GM12878 (cell line): ENCODE data around the gene C1QTNF12. TPM values are rescaled to one million over a fixed set of nuclear protein-coding genes. Genes with fewer than 3 reads are reported as not detected.
A peak's percentile ranks its signal among the peaks of the same experiment; 100 is the strongest.

Source experiments
- ATAC-seq: fragments of 200-7000 bp; cut with Tn5 transposase; 3 replicates; pipeline ENCODE4 v1.9.1; 2020; ENCODE audit warnings: mild to moderate bottlenecking, moderate library complexity
- BruUV-seq: library from RNA; stranded (reverse); fragments of 400-500 nt; replicated peaks from 2 replicates; lab custom pipeline; 2021; lab: Mats Ljungman, UMichigan
- CTCF ChIA-PET: fragments of 300-600 bp; sonication (Branson Sonifier 250); formaldehyde crosslinking; extraction: SDS; loops from one replicate; lab custom pipeline; 2021; ENCODE audit warnings: inconsistent platforms; lab: Yijun Ruan, JAX
- POLR2A ChIA-PET: fragments of 350-600 bp; formaldehyde crosslinking; extraction: SDS; loops from one replicate; lab custom pipeline; 2021; ENCODE audit warnings: inconsistent platforms; lab: Charles Lee
- RAD21 ChIA-PET: fragments of 300-600 bp; sonication (Branson Sonifier 250); formaldehyde crosslinking; loops from one replicate; lab custom pipeline; 2023; ENCODE audit warnings: antibody characterized with exemption; ENCODE audit not compliant: unreplicated experiment; lab: Charles Lee
- SMC1A ChIA-PET: fragments of 300-600 bp; sonication (Branson Sonifier 250); formaldehyde crosslinking; loops from one replicate; lab custom pipeline; 2023; ENCODE audit not compliant: unreplicated experiment, uncharacterized antibody; lab: Charles Lee
- DNase-seq: peaks from one replicate; pipeline ENCODE4 v3.0.0-alpha.2; 2011; ENCODE audit warnings: low read depth, low spot score
- FAIRE-seq: peaks from 3 replicates; lab custom pipeline; 2011; peaks lifted over from hg19 to GRCh38; lab: Jason Lieb, UNC
- H2AFZ ChIP-seq: 2 replicates; pipeline ENCODE4 v1.6.0; 2011; ENCODE audit warnings: low read depth, low read length, control low read depth; ENCODE audit not compliant: control insufficient read depth
- H3K27ac ChIP-seq: 2 replicates; pipeline ENCODE4 v1.5.1; 2011; ENCODE audit warnings: control low read depth; ENCODE audit not compliant: control insufficient read depth, insufficient read depth
- H3K27me3 ChIP-seq, 2 experiments: replicated peaks in 1 of 2; 2 replicates each; pipeline versions ENCODE4 v1.6.0 to v1.6.1; 2011; ENCODE audit warnings: low read length in 1 of 2; ENCODE audit not compliant: control insufficient read depth in 2 of 2, insufficient read depth in 2 of 2
- H3K36me3 ChIP-seq, 2 experiments: 2 replicates each; pipeline ENCODE4 v1.5.1; 2011; ENCODE audit warnings: low read length in 1 of 2; ENCODE audit not compliant: control insufficient read depth in 2 of 2, insufficient read depth in 2 of 2
- H3K4me1 ChIP-seq: 2 replicates; pipeline ENCODE4 v1.6.1; 2011; ENCODE audit warnings: mild to moderate bottlenecking, low read length, moderate library complexity, mixed read lengths; ENCODE audit not compliant: control insufficient read depth, insufficient read depth
- H3K4me2 ChIP-seq: 2 replicates; pipeline ENCODE4 v1.6.0; 2011; ENCODE audit warnings: control low read depth; ENCODE audit not compliant: control insufficient read depth, insufficient read depth
- H3K4me3 ChIP-seq: fragments of 200-600 bp; sonication (generic); 2 replicates; pipeline ENCODE4 v1.5.1; 2016
- H3K79me2 ChIP-seq: 2 replicates; pipeline ENCODE4 v1.6.0; 2011; ENCODE audit warnings: low read length; ENCODE audit not compliant: control insufficient read depth, insufficient read depth
- H3K9ac ChIP-seq: 2 replicates; pipeline ENCODE4 v1.8.0; 2011; ENCODE audit warnings: low read length, control low read depth, mixed read lengths; ENCODE audit not compliant: control insufficient read depth, insufficient read depth
- H3K9me3 ChIP-seq: replicated peaks from 3 replicates; pipeline ENCODE4 v1.5.1; 2011; ENCODE audit warnings: mild to moderate bottlenecking, low read length; ENCODE audit not compliant: control insufficient read depth, insufficient read depth
- H4K20me1 ChIP-seq: 2 replicates; pipeline ENCODE4 v1.6.0; 2011; ENCODE audit not compliant: control insufficient read depth, insufficient read depth
- BHLHE40 ChIP-seq, 2 experiments: fragments of 450-650 bp in 1 of 2; IDR thresholded peaks; 2 replicates each; pipeline ENCODE4 v1.6.1; 2011 to 2017; ENCODE audit warnings: low read depth in 2 of 2, borderline replicate concordance in 1 of 2, improper control_type of control experiment in 1 of 2, low read length in 1 of 2, mild to moderate bottlenecking in 1 of 2
- CREM ChIP-seq: IDR thresholded peaks from 2 replicates; pipeline ENCODE4 v1.6.1; 2014; ENCODE audit warnings: antibody characterized with exemption, low read depth
- DPF2 ChIP-seq: fragments of 450-650 bp; IDR thresholded peaks from 2 replicates; pipeline ENCODE4 v1.6.1; 2017; ENCODE audit warnings: mild to moderate bottlenecking
- IKZF2 ChIP-seq, 2 experiments: fragments of 450-650 bp; IDR thresholded peaks; 2 replicates each; pipeline ENCODE4 v1.6.1; 2017; ENCODE audit warnings: mild to moderate bottlenecking in 2 of 2, moderate library complexity in 2 of 2
- NFXL1 ChIP-seq: fragments of 450-650 bp; IDR thresholded peaks from 2 replicates; pipeline ENCODE4 v1.6.1; 2017; ENCODE audit warnings: antibody characterized with exemption, mild to moderate bottlenecking, borderline replicate concordance
- SIX5 ChIP-seq: IDR thresholded peaks from 2 replicates; pipeline ENCODE4 v1.6.1; 2011; ENCODE audit warnings: mild to moderate bottlenecking, low read depth, low read length, moderate library complexity; ENCODE audit not compliant: severe bottlenecking
- SMARCA5 ChIP-seq: fragments of 450-650 bp; IDR thresholded peaks from 2 replicates; pipeline ENCODE4 v1.6.1; 2017; ENCODE audit warnings: mild to moderate bottlenecking
- SMC3 ChIP-seq: IDR thresholded peaks from 2 replicates; pipeline ENCODE4 v1.6.1; 2011; ENCODE audit warnings: low read length, improper control_type of control experiment, borderline replicate concordance
- SP1 ChIP-seq: IDR thresholded peaks from one replicate; pipeline ENCODE4 v1.6.1; 2011; ENCODE audit warnings: low read depth, low read length
- TAF1 ChIP-seq: IDR thresholded peaks from 2 replicates; pipeline ENCODE4 v1.6.1; 2011; ENCODE audit warnings: mild to moderate bottlenecking, low read depth, low read length, borderline replicate concordance
- TARDBP ChIP-seq: IDR thresholded peaks from 2 replicates; pipeline ENCODE4 v1.6.1; 2016; ENCODE audit warnings: borderline replicate concordance
- TBL1XR1 ChIP-seq: IDR thresholded peaks from 2 replicates; pipeline ENCODE4 v1.6.1; 2012; ENCODE audit warnings: low read depth, low read length, improper control_type of control experiment
- ZNF207 ChIP-seq: fragments of 450-650 bp; IDR thresholded peaks from 2 replicates; pipeline ENCODE4 v1.6.1; 2014; ENCODE audit warnings: antibody characterized with exemption, mild to moderate bottlenecking, borderline replicate concordance
- WGBS: methylation state at CpG from one replicate; pipeline ENCODE4 v1.1.6; 2016; ENCODE audit warnings: low lambda C conversion rate; ENCODE audit not compliant: insufficient replicate concordance, insufficient coverage; ENCODE audit errors: missing lambda C conversion rate; 5-methylcytosine and 5-hydroxymethylcytosine counted together
- in situ Hi-C: fragments of 300-500 bp; cut with MboI; formaldehyde crosslinking; loops from 9 replicates; pipeline ENCODE4 v1.14.3; 2018; ENCODE audit warnings: mixed read lengths
- intact Hi-C: fragments of 100-400 bp; cut with micrococcal nuclease; formaldehyde crosslinking; loops from one replicate; pipeline ENCODE4 v1.14.2; 2022; ENCODE audit not compliant: unreplicated experiment
- polyA plus RNA-seq, 11 experiments: library from polyadenylated mRNA; depleted of rRNA in 4 of 11; unstranded in 6 of 11; stranded (reverse) in 5 of 11; fragments of >200 nt; fragmentation: Nextera tagmentation in 4 of 11; fragmentation: Illumina TruSeq in 1 of 11; extraction: Ambion mirVana in 4 of 11; extraction: Trizol in 1 of 11; gene quantifications; 1 replicate in 1 of 11; 2 replicates in 10 of 11; pipeline versions ENCODE4 v1.2.1 to v1.2.3, GENCODE V29; 2011 to 2016; ENCODE audit warnings: inconsistent platforms in 2 of 11, missing spikeins in 2 of 11, low read depth in 1 of 11
- total RNA-seq, 4 experiments: library from RNA; depleted of rRNA in 3 of 4; stranded (reverse); fragments of >200 nt in 3 of 4; fragmentation: Illumina TruSeq in 1 of 4; extraction: Trizol in 1 of 4; gene quantifications; 2 replicates each; pipeline versions ENCODE4 v1.2.1 to v1.2.3, GENCODE V29; 2013 to 2021
- TF ChIP-seq, protein P1 (sequence below): fragments of 150-350 bp; IDR thresholded peaks from 2 replicates; pipeline ENCODE4 v1.6.1; 2014; ENCODE audit warnings: mild to moderate bottlenecking, low read depth, low read length
- TF ChIP-seq, protein P2 (sequence below): fragments of 450-650 bp; IDR thresholded peaks from 2 replicates; pipeline ENCODE4 v1.6.1; 2018; ENCODE audit warnings: borderline replicate concordance, mild to moderate bottlenecking; ENCODE audit not compliant: partially characterized antibody

The C1QTNF12 gene
- total and polyA plus RNA-seq, 10 of the 15 experiments (the other 5 are each of a cell fraction or from before 2014, with no cell fraction given): 0.17 to 1.0 (median 0.31) TPM; not detected in 5

DNA sequence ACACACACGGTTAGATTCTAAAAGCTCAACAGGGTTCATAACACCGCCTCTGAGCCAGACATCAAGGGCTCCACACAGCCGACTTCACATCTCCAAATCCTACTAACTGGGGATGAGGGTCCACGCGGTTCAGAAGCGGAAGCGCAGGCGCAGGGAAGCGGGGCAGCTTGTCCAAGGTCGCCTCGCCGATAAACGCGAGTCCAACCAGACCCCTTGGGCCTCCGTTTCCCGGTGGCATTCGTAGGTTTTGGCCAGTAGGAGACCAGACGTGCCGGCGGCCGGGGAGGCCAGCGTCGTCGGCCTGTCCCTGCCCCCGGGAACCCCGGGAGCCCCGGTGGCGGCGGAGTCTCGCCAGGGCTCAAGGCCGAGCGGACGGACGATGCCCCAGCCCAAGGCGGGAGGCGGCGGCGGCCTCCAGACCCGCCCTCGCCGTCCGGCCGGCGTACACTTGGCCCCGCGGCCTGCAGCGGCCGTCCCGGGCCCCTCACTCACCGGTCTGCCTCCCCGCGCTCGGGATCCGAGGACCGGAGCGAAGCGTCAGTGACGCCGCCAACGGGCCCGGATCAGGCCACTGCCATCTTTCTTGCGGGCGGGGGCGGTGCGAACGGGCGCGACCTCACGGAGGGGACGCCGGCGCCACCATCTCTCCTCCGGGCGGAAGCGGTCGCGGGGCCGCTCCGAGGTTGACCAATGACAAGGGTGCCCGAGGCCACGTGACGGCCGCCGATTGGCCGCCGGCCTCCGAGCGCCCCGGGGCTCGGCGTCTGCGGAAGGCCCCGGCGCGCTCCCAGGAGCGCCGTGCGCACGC lies 14.9 kb downstream of the C1QTNF12 start, which contains the start of gene SDF4:
SDF4 (minus strand) TSS at position 602 of the 808 bp plus-strand sequence. CDS start 3,229 bp downstream, outside the sequence.
- DNase-seq: peak; percentile 72
- ChIA-PET SMC1A (interaction anchor here (0.6 to 1.3 kb wide), 6 partner anchors 19 to 273 kb away, joined by 3 to 10 read pairs (median 4); no protein-coding TSS in a partner anchor), RAD21 (interaction anchor here (0.6 to 1.5 kb wide), 9 partner anchors 19 to 212 kb away, joined by 3 to 8 read pairs (median 5); no protein-coding TSS in a partner anchor), CTCF (interaction anchor here (0.6 to 1.8 kb wide), 5 partner anchors 11 to 144 kb away, joined by 4 to 21 read pairs (median 8); no protein-coding TSS in a partner anchor), POLR2A (interaction anchor here (0.6 to 1.9 kb wide), 6 partner anchors 17 to 75 kb away, joined by 3 to 8 read pairs (median 3); no protein-coding TSS in a partner anchor)
- FAIRE-seq: peak; percentile 76
- Histone ChIP-seq H3K9me3 (no peaks in the 10 kb centered on the region; the same call in 2 of the 3 replicates), H3K4me2 (peak within 1 kb of the TSS; percentile 81), H3K9ac (peak within 1 kb of the TSS; percentile 97), H3K79me2 (peaks cover 50% of the 10 kb centered on the region), H3K36me3 (peaks cover 4 to 17% of the 10 kb centered on the region in 2 experiments; a peak in 3 of 4 replicates), H3K27ac (peak within 1 kb of the TSS; percentile 93), H3K4me1 (peaks cover 4% of the 10 kb centered on the region), H2AFZ (peak within 1 kb of the TSS; percentile 75), H4K20me1 (no peaks in the 10 kb centered on the region), H3K4me3 (peak within 1 kb of the TSS; percentile 91), H3K27me3 (no peaks in the 10 kb centered on the region)
- no TSS peak for BruUV-seq
- ATAC-seq: peak; percentile 98
- WGBS: under 1% methylated on average over 99 of the region's 99 CpGs
- in situ Hi-C loops (no loop called here), intact Hi-C loops (loop anchor here (5.0 kb wide), 1 partner anchor 109 kb away; no protein-coding TSS in a partner anchor)
- 0 out of 2 replicates have a peak, but pooled peaks have one; percentile 63 for TF ChIP-seq TARDBP
- peak; percentile 81; the same call in 1 of the 2 replicates for TF ChIP-seq DPF2
- TF ChIP-seq NFXL1: no peak
- peak; percentile 88 for TF ChIP-seq TAF1
- TF ChIP-seq IKZF2 (IDR thresholded peaks at IDR 0.05): no peak
- TF ChIP-seq BHLHE40 (IDR thresholded peaks at IDR 0.05; ENCODE audit: borderline replicate concordance in 1 of 2, low read depth in 2 of 2, low read length in 1 of 2): peak in 1 of 2 experiments; percentile 33; a peak in 1 of 4 replicates
- TF ChIP-seq, protein P1, sequence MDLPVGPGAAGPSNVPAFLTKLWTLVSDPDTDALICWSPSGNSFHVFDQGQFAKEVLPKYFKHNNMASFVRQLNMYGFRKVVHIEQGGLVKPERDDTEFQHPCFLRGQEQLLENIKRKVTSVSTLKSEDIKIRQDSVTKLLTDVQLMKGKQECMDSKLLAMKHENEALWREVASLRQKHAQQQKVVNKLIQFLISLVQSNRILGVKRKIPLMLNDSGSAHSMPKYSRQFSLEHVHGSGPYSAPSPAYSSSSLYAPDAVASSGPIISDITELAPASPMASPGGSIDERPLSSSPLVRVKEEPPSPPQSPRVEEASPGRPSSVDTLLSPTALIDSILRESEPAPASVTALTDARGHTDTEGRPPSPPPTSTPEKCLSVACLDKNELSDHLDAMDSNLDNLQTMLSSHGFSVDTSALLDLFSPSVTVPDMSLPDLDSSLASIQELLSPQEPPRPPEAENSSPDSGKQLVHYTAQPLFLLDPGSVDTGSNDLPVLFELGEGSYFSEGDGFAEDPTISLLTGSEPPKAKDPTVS: no peak
- TF ChIP-seq TBL1XR1: no peak
- TF ChIP-seq CREM: peak; percentile 71
- no peak for TF ChIP-seq SMC3
- peak; percentile 89; the same call in 1 of the 2 replicates for TF ChIP-seq ZNF207
- TF ChIP-seq SP1: peak; percentile 84
- peak; percentile 75 for TF ChIP-seq SIX5
- TF ChIP-seq, protein P2, sequence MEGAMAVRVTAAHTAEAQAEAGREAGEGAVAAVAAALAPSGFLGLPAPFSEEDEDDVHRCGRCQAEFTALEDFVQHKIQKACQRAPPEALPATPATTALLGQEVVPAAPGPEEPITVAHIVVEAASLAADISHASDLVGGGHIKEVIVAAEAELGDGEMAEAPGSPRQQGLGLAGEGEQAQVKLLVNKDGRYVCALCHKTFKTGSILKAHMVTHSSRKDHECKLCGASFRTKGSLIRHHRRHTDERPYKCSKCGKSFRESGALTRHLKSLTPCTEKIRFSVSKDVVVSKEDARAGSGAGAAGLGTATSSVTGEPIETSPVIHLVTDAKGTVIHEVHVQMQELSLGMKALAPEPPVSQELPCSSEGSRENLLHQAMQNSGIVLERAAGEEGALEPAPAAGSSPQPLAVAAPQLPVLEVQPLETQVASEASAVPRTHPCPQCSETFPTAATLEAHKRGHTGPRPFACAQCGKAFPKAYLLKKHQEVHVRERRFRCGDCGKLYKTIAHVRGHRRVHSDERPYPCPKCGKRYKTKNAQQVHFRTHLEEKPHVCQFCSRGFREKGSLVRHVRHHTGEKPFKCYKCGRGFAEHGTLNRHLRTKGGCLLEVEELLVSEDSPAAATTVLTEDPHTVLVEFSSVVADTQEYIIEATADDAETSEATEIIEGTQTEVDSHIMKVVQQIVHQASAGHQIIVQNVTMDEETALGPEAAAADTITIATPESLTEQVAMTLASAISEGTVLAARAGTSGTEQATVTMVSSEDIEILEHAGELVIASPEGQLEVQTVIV: peak; percentile 75
- peak; percentile 73 for TF ChIP-seq SMARCA5
